ENCODE results near the gene NFYB.
A peak's percentile ranks its signal among the peaks of the same experiment; 100 is the strongest.
"Not testable (repeated sequence)": the region's sequence is repeated elsewhere in the genome, so short reads cannot be mapped to it uniquely, and the experiment has no call there.

Gene NFYB

DNA sequence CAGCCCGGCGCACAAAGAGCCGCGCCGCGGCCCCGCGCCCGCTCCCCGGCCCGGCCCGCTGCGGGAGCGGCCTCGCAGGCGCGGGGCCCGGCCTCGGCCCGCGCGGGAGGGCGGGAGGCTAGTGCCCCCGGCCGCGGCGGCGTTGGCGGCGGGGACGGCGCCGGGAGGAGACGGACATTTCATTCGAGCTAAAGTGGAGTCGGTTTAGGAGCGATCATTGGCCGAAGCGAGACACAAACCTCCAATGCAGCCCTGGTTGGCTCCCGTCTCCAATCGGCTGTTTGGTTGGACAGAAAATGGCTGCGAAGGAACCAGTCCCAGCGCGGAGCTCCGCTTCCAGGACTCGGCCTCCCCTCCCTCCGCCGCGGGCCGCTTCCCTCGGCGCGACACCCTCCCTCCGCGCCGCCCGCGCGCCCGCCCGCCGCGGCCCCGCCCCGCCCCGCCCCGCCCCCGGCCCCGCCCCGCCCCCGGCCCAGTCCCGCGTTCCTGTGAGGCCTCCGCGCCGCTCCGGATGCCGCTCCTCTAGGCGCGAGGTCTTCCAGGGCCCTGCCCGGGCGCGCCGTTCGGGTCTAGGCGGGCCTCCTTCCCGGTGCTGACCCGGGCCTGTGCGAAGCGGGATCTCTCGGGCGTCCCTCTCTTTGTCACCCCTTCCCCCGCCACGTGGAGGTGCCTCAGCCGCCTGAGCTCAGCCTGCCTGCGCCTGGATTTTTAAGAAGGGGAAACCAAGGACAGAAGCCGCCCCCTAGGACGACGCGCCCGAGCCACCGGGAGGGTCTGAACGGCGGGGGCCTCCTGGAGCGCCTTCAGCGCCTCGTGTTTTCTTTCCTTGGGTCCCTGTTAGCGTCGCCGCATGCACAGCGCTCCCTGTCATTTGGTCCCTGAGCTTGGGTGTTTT lies at the start of gene NFYB:
NFYB (minus strand) TSS at position 309 of the 895 bp plus-strand sequence. CDS start 2,757 bp downstream, outside the sequence.
- peak; percentile 91 for DNase-seq

- no peak for DNase-seq
Observed at GRCh38 chr12:104187446-104188155, 49.6 kb upstream of the NFYB start.

DNA sequence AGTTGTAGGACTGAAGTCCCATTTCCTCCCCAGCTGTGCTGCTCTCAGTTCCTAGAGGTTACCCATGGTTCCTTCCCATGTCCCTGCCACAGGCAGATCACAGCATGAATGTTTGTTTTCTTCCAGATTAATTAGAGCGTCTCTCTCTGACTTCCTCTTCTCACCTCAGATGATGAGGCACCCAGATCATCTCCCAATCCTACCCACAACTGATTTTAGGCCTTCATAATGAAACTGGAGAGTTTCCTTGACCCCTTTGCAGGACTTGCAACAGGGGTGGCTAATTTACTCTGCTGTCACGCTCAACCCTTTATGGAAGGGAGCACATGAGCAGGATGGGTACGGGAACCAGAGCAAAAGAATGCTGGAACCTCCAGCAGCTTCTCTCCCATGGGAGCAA lies 45.4 kb upstream of the NFYB start:
- DNase-seq = no peak

- DNase-seq = no peak
Observed at GRCh38 chr12:104182621-104183378, 44.8 kb upstream of the NFYB start.

DNA sequence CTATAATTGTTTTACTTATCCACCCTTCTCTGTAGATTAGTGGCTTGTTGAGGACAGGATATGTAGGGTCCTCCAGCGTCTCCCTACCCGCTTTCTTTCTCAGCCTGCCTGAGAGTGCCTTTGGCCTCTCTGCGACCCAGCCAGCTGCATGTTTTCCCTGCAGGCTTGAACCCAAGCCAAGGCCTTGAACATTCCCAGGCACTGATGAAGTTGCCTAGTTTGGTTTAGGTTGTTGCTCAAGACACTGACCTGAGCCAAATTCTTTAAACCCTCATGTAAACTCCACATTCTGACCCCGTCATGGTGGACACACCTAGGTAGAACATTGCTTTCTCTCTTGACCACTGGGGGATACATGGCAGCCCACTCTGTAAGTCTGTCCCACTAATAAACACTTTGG lies 44.1 kb upstream of the NFYB start:
- DNase-seq = no peak

DNA sequence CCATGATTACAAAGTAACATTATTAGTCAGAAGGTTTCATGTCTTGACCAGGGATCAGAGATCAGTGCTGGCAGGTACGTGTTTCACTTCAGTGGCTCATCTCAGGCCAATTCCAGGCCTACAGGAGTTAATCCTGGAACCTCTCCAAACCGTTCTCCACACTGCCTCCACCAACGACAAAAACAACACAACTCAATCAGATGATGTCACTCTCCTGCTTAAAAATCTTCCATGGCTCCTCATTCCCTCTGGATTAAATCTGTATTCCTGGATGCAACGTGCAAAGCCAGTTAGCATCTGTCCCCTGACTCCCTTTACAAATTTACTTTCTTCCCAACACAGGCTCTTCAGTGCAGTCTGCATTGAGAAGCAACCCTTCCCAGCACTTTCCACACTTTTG lies 43.3 kb upstream of the NFYB start:
- no peak for DNase-seq

DNA sequence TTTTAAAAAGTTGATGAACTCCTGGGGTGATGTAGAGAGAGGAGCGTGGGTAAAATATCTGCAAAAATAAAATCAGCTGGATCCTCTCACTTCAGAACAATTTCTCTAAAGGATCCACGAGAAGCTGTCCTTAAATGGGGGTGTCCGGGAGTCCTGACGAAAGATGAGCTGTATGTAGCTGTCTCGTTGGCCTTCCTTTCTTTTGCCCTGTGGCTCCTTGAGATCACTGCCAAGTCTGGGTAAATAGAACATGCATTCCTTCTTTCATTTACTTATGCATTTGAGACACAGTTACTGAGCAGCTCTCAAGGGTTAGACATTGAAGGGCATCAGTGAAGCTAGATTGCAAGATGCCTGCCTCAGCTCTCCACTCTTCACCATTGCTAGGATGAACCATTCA lies 42.4 kb upstream of the NFYB start:
- no peak for DNase-seq

DNA sequence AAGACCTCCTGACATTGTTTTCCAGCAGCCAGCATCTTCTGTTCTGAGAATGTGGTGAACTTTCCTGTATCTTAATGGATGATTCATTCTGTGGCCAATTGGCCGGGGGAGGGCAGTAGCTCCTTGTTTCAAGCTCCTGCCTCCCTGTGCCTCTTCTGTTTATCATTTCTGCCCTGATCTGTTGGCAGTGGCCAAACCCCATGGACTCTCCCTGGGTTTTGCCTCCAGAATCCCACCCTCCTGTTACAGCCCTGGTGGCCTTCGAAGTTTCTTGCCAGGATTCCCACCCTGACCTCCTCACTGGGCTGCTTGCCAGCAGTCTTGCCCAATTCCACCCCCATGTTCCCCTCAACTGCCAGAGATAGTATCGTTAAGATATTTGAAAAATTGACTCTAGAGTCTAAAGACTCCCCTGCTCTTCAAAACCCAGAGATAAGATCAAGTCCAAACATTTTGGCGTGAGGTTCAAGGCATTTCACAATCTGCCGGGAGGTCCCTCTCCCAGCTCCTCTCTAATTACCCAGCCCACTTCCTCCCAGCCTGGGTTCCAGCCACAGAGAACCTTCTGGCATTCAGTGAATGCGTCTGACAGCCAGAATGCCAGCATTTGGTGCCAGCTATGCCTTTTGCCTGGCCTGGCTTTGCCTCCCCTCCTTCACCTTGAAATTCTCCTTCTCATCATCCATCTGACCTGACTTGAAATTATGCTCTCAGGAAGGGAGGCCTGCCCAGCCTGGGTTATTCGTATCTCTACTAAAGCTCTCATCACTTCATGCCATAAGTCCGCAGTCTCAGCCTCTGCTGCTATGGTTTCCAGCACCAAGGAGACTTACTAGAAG lies 39.9 kb upstream of the NFYB start:
- no peak for DNase-seq

- no peak for DNase-seq
Observed at GRCh38 chr12:104177336-104177662, 39.3 kb upstream of the NFYB start.

GRCh38 chr12:104175726-104176247 lies 37.8 kb upstream of the NFYB start:
- no peak for DNase-seq

GRCh38 chr12:104173804-104174203 lies 35.8 kb upstream of the NFYB start:
- DNase-seq = not testable (repeated sequence)

DNA sequence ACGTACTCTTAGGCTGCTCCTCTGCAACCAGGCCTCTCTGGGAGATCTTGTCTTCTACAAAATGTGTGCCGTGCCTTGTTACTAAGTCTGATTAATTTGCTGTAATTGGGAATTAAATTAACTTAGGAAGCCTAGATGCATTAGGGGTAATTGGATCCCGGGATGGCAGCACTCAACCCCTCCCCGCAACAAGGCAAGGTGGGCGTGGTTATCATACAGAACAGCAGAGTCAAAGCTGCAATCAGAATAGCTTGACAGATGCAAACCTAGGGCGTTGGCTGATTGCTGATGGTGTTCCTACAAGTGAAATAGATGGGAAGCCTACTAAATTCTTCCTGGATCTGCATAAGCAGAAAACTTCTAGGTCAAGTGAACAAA lies 34.5 kb upstream of the NFYB start:
- no peak for DNase-seq

GRCh38 chr12:104171785-104172569 lies 34.0 kb upstream of the NFYB start:
- no peak for DNase-seq

- no peak for DNase-seq
Observed at GRCh38 chr12:104168596-104168995, 30.6 kb upstream of the NFYB start.

DNA sequence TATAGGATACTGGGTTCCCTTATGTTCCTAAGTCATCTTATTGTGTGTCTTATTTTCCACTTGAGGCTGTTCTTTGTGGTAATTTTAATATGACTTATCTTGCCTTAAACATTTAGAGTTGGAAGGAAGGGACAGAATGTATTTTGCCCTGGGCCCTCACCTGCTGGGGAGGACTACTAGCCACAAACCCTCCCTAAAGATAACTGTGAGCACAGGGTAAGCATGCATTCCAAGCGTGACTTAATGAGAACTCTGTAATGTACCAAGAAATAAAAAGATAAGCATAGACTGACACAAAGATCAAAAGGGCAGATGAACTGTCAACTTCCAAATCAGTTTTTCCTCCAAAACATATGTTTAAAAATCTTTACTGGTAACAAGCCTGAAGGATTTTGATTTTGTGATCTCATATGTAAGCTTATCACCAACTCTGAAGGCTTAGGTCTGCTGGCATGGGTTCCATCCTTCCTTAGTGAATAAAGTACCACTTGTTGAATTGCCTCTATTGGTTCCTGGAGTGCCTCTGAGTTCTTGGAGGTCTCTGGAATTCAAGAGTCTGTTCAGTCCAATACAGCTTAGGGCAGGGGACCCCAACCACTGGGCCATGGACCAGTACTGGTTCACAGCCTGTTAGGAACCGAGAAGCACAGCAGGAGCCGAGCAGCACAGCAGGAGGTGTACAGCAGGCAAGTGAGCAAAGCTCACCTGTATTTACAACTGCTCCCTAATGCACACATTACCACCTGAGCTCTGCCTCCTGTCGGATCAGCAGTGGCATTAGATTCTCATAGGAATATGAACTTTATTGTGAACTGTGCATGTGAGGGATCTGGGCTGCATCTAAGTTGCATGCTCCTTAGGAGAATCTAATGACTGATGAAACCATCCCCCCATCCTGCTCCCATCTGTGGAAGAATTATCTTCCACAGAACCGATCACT lies 29.8 kb upstream of the NFYB start:
- DNase-seq = no peak

DNA sequence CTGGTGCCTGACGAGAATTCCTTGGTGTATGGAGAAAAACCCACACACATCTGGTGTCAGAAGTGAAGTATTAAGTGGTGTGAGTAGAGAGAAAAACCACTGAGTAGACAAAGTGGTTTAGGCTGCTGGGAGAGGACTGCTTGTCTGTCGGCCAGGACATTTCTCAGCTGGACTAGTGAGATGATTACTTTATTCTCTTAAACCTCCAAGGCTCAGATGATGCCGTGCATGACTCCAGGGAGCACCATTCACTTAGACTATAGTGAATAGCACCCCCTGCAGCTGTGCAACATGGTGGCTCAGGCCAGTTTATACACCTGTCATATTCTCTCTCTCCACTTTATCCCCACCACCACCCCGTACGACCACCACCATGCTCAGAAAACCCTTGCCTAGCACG lies 28.5 kb upstream of the NFYB start:
- DNase-seq = no peak

DNA sequence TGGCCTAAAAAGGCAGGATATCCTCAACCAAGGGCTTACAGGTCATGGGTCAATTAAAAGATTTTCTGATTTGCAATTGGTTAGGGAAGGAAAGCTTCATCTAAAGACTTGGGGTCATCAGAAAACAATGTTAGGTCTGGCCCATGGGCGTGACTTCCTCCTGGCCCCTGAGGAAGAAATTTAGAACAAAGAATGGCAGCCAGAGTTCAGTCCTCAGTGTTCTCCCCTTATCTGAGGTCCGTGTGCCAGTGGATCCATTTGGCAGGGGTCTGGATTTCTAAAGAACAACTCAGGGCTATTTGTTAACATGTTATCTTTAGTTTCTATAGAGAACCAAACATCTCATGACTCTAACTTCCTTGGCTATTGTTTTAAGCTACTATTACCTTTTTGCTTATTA lies 27.8 kb upstream of the NFYB start:
- no peak for DNase-seq

GRCh38 chr12:104164634-104165033 lies 26.6 kb upstream of the NFYB start:
- DNase-seq = no peak

GRCh38 chr12:104163631-104164030 lies 25.6 kb upstream of the NFYB start:
- DNase-seq = no peak

GRCh38 chr12:104163028-104163427 lies 25.0 kb upstream of the NFYB start:
- not testable (repeated sequence) for DNase-seq

All from CD4-positive, alpha-beta T cell treated with Interleukin-17A for 4 hours (primary cell).